NCI-H345 (cell line): ENCODE results near the gene HPCAL4.
A peak's percentile ranks its signal among the peaks of the same experiment; 100 is the strongest.

Experiments used
- DNase-seq: peaks from one replicate; lab custom pipeline; 2025; lab: John Stamatoyannopoulos, UW

HPCAL4 gene

DNA sequence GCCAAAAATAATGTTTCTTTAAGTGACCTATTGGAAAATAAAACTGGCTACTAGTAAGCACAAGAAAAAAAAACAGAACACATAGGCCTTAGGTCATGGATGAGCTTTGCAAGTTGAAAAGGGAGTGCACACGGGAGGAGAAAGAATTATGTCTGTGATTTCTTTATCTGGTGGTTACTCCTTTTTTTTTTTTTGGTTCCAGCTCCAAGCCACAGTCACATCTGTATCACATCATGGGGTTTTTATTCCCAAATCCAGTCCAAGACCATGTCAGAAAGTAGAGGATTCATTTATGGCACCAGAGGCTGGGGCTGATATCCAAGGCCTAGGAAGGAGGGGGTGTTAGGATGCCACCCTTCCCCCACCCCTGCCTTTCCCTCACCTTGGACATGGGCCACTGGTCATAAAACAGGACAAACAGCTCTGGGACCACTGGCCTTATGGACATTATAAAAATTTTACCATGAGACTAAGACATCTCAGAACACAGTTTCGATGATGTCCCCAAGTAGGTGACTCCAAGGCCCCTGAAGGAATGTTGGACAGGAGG is 41.5 kb downstream of the HPCAL4 start:
- DNase-seq = no peak

DNA sequence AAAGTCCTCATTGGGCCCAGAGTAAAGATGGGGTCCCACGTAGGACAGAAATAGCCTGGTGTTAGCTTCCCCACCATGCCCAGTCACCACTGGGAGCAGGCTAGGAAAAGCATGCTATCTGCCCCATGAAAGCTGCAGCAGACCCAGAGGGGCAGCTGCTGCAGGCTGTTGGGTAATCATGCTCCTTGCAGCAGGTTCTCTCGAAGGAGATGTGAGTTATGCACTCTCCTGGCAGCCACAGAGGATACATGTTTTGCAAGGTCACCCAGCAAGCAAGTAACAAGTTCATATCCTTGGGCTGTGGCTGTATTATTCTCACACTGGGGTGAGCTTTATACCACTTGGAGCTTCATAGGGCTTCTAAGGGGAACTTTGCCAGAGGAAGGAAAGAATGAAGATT is 42.7 kb downstream of the HPCAL4 start:
- no peak for DNase-seq

DNA sequence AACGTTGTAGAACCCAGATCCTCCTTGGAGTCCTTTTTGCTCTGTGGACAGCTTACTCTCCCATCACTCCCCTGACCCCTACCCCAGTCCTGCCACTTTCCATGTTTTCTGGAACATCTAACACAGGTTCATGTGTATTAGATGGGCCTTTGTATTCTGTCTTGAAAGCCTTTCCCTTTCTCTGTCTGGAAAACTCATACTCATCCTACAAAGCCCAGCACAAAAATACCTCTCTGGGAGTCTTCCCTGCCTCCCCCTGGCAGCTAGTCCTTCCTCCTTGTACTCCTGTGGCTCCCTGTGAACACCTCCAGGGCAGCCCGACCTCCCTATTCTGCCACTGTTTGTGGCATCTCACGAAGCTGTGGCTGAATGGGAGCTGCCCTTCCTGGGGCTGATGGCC is 44.0 kb downstream of the HPCAL4 start:
- DNase-seq = no peak

DNA sequence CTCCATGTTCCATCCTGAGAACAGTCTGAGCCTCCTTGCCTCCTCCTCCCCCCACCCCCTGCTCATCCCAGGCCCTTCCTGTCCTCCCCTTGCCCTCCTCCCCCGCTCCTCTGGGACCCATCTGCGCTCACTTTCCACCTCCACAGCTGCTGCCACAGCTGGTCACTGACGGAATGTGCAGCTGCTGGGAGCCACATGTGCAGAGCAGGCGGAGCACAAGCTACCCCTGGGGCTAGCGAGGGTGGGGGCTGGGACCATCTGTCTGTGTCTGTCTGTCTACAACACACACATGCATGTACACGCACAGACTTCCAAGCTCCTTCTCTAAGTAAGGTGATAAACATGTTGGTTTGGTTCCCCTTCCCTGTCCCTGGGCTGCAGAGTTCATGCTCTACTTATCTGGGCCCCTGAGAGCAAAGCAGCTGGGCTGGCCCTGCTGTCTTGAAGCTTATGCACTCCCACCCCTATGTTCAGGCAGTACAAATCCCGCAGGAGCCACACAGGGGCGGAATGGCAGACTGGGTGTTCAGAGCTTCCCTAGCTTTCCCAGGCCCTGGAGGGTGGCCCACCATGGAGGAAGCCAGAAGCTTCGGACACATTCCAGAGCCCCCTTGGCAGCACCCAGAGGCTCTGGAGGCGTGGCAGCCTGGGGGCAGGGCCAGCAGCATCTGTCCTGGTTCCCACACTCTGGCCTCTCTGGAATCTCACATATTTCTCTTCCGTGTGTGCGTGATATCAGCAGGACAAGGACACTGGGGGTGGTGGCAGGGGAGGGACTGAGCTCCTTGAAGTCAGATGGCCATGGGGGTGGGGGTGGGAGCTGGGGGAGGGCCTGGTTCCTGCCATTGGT is 44.8 kb downstream of the HPCAL4 start:
- DNase-seq = no peak

DNA sequence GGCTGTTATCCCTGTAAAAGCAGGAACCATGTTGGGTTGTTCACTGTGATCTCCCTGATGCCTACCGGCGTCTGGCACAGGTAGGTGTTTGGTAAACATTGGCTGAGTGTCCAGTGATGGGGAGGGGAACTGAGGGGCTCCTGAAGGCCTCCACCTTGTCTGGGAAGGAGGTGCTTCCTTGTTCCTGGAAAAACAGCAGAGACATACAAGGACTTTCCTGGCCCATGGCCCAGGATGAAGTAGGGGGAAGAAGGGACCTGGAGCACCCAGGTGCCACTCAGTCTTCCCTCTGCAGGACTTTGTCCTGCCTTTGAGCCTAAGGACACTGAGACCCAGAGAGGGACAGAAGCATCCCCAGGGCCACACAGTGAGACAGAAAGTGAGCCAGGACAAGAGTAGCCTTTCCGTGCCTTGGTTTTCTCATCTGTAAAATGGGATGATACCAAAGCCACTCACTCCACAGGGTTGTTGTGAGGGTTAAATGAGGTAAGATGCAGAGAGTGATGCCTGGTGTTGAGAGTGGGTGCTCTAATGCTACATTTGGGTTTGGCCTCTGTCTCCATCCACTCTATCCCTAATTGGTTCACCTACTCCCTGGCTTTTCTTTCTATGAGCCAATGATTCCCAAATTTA is 45.7 kb downstream of the HPCAL4 start:
- DNase-seq = no peak

DNA sequence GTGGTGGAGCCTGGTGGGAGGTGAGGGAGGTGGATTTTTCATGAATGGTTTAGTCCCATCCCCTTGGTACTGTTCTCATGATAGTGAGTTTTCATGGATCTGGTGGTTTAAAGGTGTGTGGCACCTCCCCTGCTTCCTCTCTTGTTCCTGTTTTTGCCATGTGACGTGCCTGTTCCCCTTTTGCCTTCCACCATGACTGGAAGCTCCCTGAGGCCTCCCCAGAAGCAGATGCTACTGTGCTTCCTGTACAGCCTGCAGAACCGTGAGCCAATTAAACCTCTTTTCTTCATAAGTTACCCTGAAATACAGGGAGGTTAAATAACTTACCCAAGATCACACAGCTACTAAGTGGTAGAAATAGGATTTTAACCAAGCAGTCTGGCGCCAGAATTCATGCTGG is 47.5 kb downstream of the HPCAL4 start:
- no peak for DNase-seq

DNA sequence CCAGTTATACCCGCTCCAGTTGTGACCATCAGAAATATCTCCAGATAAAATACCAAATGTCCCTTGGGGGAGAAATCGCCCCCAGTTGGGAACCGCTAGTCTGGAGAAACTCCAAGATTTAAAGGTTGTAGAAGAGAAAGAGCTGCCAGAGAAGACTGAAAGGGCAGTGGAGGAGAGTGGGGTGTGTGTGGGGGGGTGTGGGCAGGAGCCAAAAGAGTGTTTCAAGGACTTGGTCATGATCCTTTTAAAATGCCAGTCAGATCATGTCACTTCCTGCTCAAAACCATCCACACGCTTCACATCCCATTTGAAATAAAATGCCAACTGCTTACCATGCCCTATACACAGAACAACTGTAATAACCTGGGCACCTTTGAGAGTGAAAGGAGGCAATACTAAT is 48.4 kb downstream of the HPCAL4 start:
- no peak for DNase-seq

DNA sequence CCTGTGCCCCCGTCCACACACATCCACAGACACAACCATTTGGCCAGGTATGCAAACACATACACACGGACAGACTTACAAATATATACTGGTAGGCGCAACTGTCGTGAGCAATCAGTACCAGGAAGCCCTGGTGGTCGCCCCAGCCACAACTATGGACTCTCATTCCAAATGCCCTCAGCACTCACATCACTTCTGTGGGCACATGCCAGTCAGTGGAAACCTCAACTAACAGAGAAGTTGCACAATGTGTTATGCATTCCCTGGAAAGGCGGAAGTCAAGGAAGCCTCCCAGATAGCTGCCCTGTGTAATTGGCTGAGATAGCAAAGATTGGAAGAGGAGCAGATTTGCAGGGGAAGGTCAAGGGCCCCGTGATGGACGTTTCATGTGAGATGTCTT is 50.4 kb downstream of the HPCAL4 start:
- no peak for DNase-seq

DNA sequence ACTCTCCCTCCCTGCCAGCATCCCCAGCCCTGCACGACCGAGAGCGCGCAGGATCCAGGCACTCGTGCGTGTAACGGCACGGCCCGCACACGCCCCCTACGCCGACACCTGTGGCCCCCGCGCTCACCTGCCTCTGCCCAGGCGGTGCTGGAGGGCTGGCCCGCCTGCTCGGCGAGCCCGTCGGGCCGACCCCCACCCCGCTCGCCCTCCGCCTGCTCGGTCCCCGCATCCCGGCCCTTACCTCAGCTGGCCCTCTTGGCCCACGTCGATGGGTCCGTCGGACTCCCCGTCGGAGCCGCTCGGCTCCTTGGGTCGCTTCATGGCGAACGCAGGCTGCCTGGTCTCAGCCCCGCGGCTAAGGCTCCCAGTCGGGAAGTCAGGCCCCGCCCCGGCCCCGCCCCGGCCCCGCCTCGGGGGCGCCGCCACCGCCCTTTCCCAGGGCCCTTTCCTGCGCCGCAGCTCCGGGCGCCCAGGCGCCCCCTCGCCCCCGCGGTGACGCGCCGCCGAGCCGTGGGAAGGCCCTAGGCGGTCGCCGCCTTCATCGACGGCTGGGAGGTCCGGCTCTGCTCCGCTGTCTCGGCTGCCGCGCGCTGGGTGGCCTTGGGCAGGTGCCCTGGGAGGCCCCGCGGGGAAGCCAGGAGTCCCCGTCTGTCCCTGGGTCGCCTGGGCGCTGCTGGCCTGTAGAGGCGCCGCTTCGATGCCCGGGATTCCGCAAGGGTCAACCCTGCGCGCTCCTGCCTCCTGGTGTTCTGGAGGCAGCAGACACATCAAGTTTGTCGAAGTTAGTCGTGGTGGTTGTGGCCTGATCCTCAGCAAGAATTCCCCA is 51.7 kb downstream of the HPCAL4 start, which contains the start of gene HEYL:
Gene HEYL (minus strand): TSS at position 339 of the 826 bp plus-strand sequence. CDS start 18 bp downstream, at position 321.
- peak; percentile 77 for DNase-seq

DNA sequence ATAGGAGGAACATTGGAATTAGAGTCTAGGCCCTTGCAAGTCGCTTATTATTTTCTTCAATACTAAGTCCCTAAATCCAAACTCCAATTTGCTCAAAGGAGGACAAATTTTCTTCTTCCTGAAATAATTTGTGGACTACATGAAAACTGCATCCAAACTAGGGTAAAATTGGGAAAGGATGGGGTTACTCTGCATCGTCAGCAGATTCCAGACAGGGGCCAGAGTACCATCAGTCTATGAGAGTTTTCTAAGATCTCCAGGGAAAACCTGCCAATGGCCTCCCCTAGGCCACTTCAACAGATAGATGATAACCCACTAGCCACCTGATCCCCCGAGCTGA is 52.3 kb downstream of the HPCAL4 start:
- no peak for DNase-seq

DNA sequence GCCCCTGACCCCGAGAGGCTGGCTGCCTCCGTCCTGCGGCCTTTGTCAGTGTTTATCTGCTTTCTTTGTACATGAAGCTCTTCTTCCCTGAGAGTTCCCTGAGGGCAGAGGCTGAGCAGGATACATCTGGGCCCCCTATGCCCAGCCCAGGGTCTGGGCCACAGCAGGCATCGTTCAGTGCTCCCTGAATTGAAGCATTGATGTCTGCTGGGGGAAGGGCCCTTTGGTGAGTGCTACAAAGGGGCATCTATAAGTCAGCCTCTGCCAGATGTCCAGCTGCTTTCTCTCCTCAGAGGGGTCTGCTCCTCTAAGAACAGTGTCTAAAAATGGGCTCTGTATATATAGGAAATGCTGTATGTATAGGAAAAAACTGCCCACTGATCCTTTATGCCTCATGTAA is 53.9 kb downstream of the HPCAL4 start:
- DNase-seq = no peak

DNA sequence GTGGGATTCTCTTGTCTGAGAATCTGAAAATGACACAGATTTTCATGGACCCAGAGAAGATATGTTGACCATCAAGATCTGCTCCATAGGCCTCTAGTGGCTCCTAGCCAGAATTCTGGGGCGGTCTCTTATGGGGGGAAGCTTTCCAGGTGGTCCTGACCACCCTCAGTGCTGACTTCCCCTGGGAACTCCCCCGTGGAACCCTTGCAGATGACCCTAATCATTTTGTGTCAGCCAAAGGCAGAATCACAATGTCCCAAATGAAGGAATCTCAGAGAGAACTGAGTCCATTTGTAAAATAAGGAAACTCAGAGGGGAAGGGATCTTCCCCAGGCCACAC is 55.4 kb downstream of the HPCAL4 start:
- no peak for DNase-seq

DNA sequence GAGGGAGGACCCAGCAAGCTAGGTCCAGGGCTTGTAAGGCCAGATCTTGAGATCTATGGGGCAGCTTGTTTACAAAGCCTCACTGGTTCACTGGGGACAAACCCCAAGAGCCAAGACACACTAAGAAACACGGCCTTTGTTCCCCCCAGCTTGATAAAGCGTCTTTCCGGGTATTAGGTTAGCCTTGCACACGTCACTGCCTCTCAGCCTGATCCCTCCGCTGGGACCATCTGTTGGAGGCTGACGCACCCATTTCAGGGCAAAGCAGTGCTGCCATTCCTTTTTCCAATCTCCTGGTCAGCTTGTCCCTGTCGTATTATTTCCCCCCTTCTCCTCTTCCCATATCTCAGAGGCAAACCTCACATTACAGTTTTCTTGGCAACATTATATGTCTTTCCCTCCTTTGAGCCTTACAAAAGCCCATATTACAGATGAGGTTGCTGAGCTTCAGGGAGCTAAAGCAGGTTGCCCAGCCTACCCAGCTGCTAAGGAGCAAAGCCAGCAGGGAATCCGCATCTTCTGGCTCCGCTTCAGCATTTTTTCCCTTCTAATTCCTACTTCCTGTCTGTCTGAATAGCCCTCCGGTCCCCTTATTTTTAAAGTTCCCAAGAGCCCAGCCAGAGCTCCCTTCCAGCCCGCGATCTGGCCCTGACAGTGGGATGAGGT is 55.9 kb downstream of the HPCAL4 start:
- no peak for DNase-seq

DNA sequence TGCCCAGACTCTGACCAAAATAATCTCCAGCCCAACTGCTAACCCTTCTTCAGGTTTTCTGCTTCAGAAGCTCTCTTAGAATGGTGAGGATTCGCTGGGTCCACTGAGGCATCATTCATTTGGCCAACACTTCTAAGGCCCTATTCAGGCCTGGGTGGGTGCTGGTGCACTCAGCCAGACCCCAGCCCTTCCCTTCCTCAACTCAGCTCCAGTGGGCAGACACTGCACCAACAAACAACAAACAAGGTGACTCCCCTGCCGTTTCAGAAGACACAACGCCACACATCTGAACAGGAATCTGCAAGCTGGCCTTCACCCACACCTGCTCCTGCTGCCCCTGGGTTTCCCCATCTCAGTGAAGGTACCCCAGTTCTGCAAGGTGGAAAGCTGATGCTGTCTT is 57.8 kb downstream of the HPCAL4 start:
- no peak for DNase-seq

DNA sequence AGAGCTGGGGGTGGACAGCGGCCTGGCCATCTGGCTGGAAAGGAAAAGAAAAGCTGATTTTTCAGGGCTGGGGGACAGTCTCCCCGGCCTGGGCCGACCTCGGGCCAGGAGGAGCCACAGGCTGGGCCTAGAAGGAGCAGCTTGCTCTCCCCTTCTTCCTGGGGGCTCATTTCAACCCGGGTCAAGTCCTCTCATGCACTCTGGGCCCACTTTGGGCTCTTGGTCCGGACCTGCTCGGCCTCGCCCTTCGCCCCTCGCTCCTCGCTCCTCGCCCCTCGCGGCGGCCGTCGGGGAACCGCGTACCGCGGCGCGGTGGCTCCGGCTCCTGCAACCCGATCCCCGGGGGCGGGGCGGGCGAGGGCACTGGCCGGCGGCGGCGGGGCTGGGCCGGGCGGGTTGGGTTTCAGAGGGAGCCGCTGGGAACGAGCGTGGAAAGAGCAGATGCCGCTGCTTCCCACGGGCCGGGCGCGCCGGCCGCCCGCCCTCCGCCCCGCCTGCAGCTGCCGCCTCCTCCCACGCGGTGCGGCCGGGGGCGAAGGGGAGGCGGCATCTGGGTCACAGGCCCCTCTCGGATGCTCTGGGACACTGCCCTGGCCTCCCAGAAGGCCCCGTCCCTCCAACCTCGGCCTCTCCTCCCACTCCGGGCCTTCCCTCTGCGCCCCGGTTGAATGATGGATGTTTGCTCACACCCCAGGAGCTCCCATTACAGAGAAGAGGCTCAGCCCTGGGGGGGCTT is 58.4 kb downstream of the HPCAL4 start:
- DNase-seq = peak; percentile 9

DNA sequence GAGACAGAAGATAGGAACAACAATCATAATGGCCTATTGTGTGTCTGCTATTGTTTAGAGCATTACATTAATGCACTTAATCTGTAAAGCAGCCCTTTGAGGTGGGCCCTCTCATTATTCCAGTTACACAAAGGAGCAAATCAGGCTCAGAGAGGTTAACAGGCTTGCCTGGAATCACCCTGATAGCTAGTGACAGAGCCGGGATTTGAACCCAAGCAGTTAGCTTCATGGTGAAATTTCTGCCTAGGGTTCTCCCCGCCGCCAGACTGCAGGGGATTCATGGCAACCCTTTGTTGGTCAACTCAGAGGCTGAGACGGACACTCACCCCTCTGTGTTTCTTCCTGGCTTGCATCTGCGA is 58.9 kb downstream of the HPCAL4 start:
- no peak for DNase-seq

DNA sequence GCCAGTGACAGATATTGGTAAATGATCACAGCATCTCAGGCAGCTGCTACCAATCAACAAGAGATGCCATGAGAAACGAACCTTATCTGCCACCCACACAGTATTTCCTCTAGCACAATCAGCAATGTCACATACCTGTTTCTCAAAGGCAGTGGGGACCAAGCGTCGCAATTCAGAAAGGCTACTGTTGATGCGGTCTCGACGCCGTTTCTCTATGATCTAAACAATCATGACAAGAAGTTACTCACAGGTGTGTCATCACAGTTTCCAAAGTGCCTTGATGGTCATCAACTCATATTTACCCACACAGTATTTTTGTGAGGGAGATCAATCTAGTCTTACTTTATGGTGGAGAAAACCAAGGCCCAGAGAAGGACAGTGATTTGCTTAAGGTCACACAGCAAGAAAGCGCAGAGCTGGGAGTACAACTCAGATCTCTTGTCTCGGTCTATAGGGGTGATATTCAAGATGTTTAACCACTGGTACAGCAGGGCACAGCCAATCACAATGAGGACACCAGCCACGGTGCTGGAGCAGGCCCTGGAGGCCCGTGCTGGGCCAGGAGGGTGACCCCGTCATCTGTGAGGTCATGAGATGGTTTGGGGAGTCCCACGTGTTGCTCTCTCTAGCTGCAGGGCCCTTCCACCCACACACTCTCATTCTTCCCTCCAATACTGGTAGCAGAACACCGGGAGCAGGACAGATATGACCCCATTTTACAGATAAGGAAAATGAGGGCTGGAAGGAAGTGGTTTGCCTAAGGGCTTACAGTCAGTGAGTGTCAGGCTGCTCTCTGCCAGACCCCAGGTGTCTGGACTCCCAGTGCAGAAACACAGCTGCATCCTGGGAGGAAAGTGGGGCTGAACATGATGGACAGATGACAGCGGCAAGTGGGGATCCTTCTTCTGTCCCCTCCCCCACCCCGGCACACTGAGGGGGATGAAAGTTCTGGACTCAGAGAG is 59.6 kb downstream of the HPCAL4 start:
- no peak for DNase-seq

DNA sequence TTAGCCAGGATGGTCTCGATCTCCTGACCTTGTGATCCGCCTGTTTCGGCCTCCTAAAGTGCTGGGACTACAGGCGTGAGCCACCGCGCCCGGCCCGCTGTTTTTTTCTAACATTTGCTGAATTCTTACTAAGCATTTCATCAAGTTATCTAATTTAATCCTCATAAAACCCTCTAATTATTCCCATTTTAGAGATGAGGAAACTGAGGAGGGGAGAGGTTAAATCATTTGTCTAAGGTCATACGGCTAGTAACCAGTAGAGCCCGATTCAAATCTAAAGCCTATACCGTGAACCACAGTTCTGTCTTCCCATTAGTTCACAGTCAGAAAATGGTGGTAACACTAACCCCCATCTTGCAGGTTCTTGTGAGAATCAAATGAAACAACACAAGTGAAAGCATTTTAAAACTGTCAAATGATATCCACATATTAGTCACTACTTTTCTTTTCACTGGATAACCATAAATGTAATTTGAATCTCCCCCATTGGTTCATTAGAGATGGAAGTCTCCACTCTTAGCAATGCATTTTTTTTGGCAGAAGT is 62.4 kb downstream of the HPCAL4 start:
- no peak for DNase-seq
